Esophagus muscularis mucosa (tissue), 4 donors: ENCODE measurements around the gene CSGALNACT2. TPM values are rescaled to one million over a fixed set of nuclear protein-coding genes. Genes with fewer than 3 reads are reported as not detected.
"Not testable (repeated sequence)": the region's sequence is repeated elsewhere in the genome, so short reads cannot be mapped to it uniquely, and the experiment has no call there.

Experiments
- DNase-seq: peaks from one replicate; pipeline ENCODE4 v3.0.0-alpha.2; 2017; ENCODE audit errors: extremely low spot score
- H3K27ac ChIP-seq, 4 donors: fragments of 200-600 bp; sonication (generic); replicated peaks in 1 of 4; 1 replicate in 3 of 4; 2 replicates in 1 of 4; pipeline ENCODE4 v1.5.1; 2016 to 2019; ENCODE audit warnings: mild to moderate bottlenecking in 1 of 4
- H3K27me3 ChIP-seq, 4 donors: fragments of 200-600 bp; sonication (generic); one replicate each; pipeline versions ENCODE4 v1.5.1 to v1.6.0; 2016 to 2019
- H3K36me3 ChIP-seq, 4 donors: fragments of 200-600 bp; sonication (generic); one replicate each; pipeline ENCODE4 v1.5.1; 2016 to 2019
- H3K4me1 ChIP-seq, 4 donors: fragments of 200-600 bp; sonication (generic); one replicate each; pipeline ENCODE4 v1.5.1; 2016 to 2019
- H3K4me3 ChIP-seq, 4 donors: fragments of 200-600 bp; sonication (generic); 1 replicate in 2 of 4; 2 replicates in 2 of 4; pipeline ENCODE4 v1.5.1; 2016 to 2019; ENCODE audit warnings: mild to moderate bottlenecking in 4 of 4, moderate library complexity in 1 of 4
- H3K9me3 ChIP-seq, 4 donors: fragments of 200-600 bp; sonication (generic); 1 replicate in 3 of 4; 2 replicates in 1 of 4; pipeline ENCODE4 v1.5.1; 2016 to 2019
- CTCF ChIP-seq, 3 experiments: fragments of 200-600 bp in 2 of 3; fragments of 450-650 bp in 1 of 3; sonication (generic) in 2 of 3; IDR thresholded peaks; one replicate each; pipeline ENCODE4 v1.5.1; 2017 to 2019; ENCODE audit warnings: antibody characterized with exemption in 3 of 3, mild to moderate bottlenecking in 2 of 3, moderate library complexity in 1 of 3
- EP300 ChIP-seq: sonication (generic); formaldehyde crosslinking; IDR thresholded peaks from one replicate; pipeline ENCODE4 v1.6.1; 2017; ENCODE audit warnings: antibody characterized with exemption
- POLR2A ChIP-seq: fragments of 450-650 bp; IDR thresholded peaks from one replicate; pipeline ENCODE4 v1.6.1; 2017; ENCODE audit warnings: antibody characterized with exemption, moderate library complexity, mild to moderate bottlenecking, low read depth
- POLR2AphosphoS5 ChIP-seq, 2 donors: sonication (generic); formaldehyde crosslinking; IDR thresholded peaks; one replicate each; pipeline ENCODE4 v1.6.1; 2017; ENCODE audit warnings: antibody characterized with exemption in 2 of 2
- WGBS: methylation state at CpG from one replicate; pipeline ENCODE4 v1.1.5; 2018; 5-methylcytosine and 5-hydroxymethylcytosine counted together
- intact Hi-C: fragments of 100-400 bp; cut with DNase I; formaldehyde crosslinking; loops from one replicate; pipeline ENCODE4 v1.15.1; 2023
- total RNA-seq, 4 donors: library from RNA; depleted of rRNA; stranded (reverse); fragments of >200 nt; gene quantifications; one replicate each; pipeline versions ENCODE4 v1.1.0 to v1.2.1, GENCODE V29; 2016

The CSGALNACT2 gene
- total RNA-seq, 4 donors from 2014 or later, result 25.6 to 39.5 (median 33.9) TPM

GRCh38 chr10:43145311-43145710, 7.1 kb downstream of the CSGALNACT2 start:
- TF ChIP-seq EP300 (no peak), CTCF (IDR thresholded peaks at IDR 0.05) (no peak), POLR2AphosphoS5 (IDR thresholded peaks at IDR 0.05) (no peak), POLR2A (no peak)
- Histone ChIP-seq H3K4me3 (no peak overlapping the region), H3K36me3 (no peaks in the 10 kb centered on the region), H3K27me3 (no peaks in the 10 kb centered on the region), H3K27ac (no peak overlapping the region), H3K4me1 (peaks cover 0 to 24% (median 22%) of the 10 kb centered on the region in 4 donors), H3K9me3 (peaks cover 0 to 7% (median 0%) of the 10 kb centered on the region in 4 donors)
- peak; percentile 55 for DNase-seq
- WGBS, result 97% methylated on average over 6 of the region's 6 CpGs
- intact Hi-C loops, result no loop called here

- H3K4me1 ChIP-seq, result peaks cover 0 to 20% (median 16%) of the 10 kb centered on the region in 4 donors
- WGBS, result 100% methylated on average over 1 of the region's 1 CpG
- H3K27ac ChIP-seq, intact Hi-C loops, H3K9me3 ChIP-seq, H3K36me3 ChIP-seq, H3K4me3 ChIP-seq, H3K27me3 ChIP-seq: not testable (repeated sequence)
- peak; percentile 42 for DNase-seq
These were observed 7.7 kb downstream of the CSGALNACT2 start for GRCh38 chr10:43145936-43146335.

GRCh38 chr10:43151371-43151770, 13.1 kb downstream of the CSGALNACT2 start:
- Histone ChIP-seq H3K27ac (no peak overlapping the region), H3K27me3 (no peaks in the 10 kb centered on the region), H3K9me3 (peaks cover 0 to 7% (median 0%) of the 10 kb centered on the region in 4 donors), H3K36me3 (no peaks in the 10 kb centered on the region), H3K4me1 (peaks cover 13 to 38% (median 32%) of the 10 kb centered on the region in 4 donors), H3K4me3 (no peak overlapping the region)
- 47% methylated on average over 2 of the region's 2 CpGs for WGBS
- intact Hi-C loops, result no loop called here
- DNase-seq, result no peak
- TF ChIP-seq POLR2A (no peak), CTCF (IDR thresholded peaks at IDR 0.05) (no peak), EP300 (no peak), POLR2AphosphoS5 (IDR thresholded peaks at IDR 0.05) (no peak)

DNA sequence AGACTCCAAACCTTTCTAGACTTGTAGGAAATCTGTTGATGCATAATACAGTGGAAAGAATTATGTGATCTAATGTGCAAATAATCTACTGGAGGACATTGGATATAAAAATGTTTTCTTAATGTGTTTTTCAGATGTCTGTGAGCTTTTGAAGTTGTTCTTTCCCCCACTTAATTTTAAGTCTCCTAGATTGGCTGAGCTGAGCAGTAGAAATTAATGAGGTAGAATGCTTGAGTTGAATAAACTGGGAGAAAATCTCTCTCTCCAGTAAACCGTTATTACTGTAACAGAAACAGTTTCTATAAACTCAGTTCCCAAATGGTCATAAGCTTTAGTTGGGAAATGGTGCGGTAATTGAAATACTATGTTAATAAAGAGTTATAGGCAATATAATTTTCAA, 15.7 kb downstream of the CSGALNACT2 start:
- peaks cover 13 to 53% (median 43%) of the 10 kb centered on the region in 4 donors for H3K4me1 ChIP-seq
- intact Hi-C loops, result no loop called here
- H3K4me3 ChIP-seq, result no peak overlapping the region
- no peak for DNase-seq
- no peaks in the 10 kb centered on the region for H3K36me3 ChIP-seq
- TF ChIP-seq POLR2A (no peak), CTCF (IDR thresholded peaks at IDR 0.05) (no peak), POLR2AphosphoS5 (IDR thresholded peaks at IDR 0.05) (no peak)
- 55% methylated on average over 2 of the region's 2 CpGs for WGBS
- no peaks in the 10 kb centered on the region for H3K27me3 ChIP-seq
- no peak overlapping the region for H3K27ac ChIP-seq
- peaks cover 0 to 3% (median 0%) of the 10 kb centered on the region in 4 donors for H3K9me3 ChIP-seq

- 93% methylated on average over 2 of the region's 2 CpGs for WGBS
- no peak for TF ChIP-seq EP300
- TF ChIP-seq POLR2AphosphoS5 (IDR thresholded peaks at IDR 0.05), result no peak
- TF ChIP-seq CTCF (IDR thresholded peaks at IDR 0.05), result no peak
- no peak for TF ChIP-seq POLR2A
- peaks cover 0 to 3% (median 0%) of the 10 kb centered on the region in 4 donors for H3K36me3 ChIP-seq
- no peak overlapping the region for H3K4me3 ChIP-seq
- H3K4me1 ChIP-seq, result peaks cover 18 to 67% (median 52%) of the 10 kb centered on the region in 4 donors
- no peaks in the 10 kb centered on the region for H3K27me3 ChIP-seq
- H3K9me3 ChIP-seq, result no peaks in the 10 kb centered on the region
- no peak for DNase-seq
- intact Hi-C loops, result no loop called here
- H3K27ac ChIP-seq, result no peak overlapping the region
These were observed 17.0 kb downstream of the CSGALNACT2 start for GRCh38 chr10:43155221-43155620.
